HCEC 1CT (cell line): Measurements from ENCODE around the gene C1orf198.

ENCODE experiments used
- DNase-seq: peaks from one replicate; pipeline ENCODE4 v3.0.0-alpha.2; 2017

C1orf198 gene

GRCh38 chr1:230807029-230807428 is 61.3 kb downstream of the C1orf198 start:
- no peak for DNase-seq

GRCh38 chr1:230806552-230806951 is 61.8 kb downstream of the C1orf198 start:
- DNase-seq, result no peak

- DNase-seq, result no peak
These were observed 63.9 kb downstream of the C1orf198 start for GRCh38 chr1:230804396-230804795.

- DNase-seq, result no peak
These were observed 67.2 kb downstream of the C1orf198 start for GRCh38 chr1:230800891-230801840.

- no peak for DNase-seq
These were observed 69.8 kb downstream of the C1orf198 start for GRCh38 chr1:230798491-230798890.

- DNase-seq, result peak; percentile 65
These were observed 70.4 kb downstream of the C1orf198 start for GRCh38 chr1:230797942-230798365.

GRCh38 chr1:230797376-230797920 is 70.9 kb downstream of the C1orf198 start:
- no peak for DNase-seq

- no peak for DNase-seq
These were observed 71.7 kb downstream of the C1orf198 start for GRCh38 chr1:230796626-230797025.

GRCh38 chr1:230794871-230795605 is 73.3 kb downstream of the C1orf198 start:
- no peak for DNase-seq

GRCh38 chr1:230794431-230794830 is 73.9 kb downstream of the C1orf198 start:
- no peak for DNase-seq

GRCh38 chr1:230793463-230793745 is 74.9 kb downstream of the C1orf198 start:
- DNase-seq, result no peak

GRCh38 chr1:230792691-230793462 is 75.4 kb downstream of the C1orf198 start:
- DNase-seq, result peak; percentile 20

GRCh38 chr1:230791986-230792564 is 76.2 kb downstream of the C1orf198 start:
- DNase-seq, result no peak

- DNase-seq, result no peak
These were observed 78.3 kb downstream of the C1orf198 start for GRCh38 chr1:230790026-230790425.

GRCh38 chr1:230788561-230789275 is 79.6 kb downstream of the C1orf198 start:
- DNase-seq, result no peak

GRCh38 chr1:230787471-230787870 is 80.8 kb downstream of the C1orf198 start:
- no peak for DNase-seq
